ENCODE results near the gene CPT1C.

The CPT1C gene

GRCh38 chr19:49669516-49669915 lies 21.4 kb upstream of the CPT1C start:
- H3K4me3 Mint-ChIP-seq = no peak overlapping the region
- H3K27ac Mint-ChIP-seq = no peak overlapping the region

DNA sequence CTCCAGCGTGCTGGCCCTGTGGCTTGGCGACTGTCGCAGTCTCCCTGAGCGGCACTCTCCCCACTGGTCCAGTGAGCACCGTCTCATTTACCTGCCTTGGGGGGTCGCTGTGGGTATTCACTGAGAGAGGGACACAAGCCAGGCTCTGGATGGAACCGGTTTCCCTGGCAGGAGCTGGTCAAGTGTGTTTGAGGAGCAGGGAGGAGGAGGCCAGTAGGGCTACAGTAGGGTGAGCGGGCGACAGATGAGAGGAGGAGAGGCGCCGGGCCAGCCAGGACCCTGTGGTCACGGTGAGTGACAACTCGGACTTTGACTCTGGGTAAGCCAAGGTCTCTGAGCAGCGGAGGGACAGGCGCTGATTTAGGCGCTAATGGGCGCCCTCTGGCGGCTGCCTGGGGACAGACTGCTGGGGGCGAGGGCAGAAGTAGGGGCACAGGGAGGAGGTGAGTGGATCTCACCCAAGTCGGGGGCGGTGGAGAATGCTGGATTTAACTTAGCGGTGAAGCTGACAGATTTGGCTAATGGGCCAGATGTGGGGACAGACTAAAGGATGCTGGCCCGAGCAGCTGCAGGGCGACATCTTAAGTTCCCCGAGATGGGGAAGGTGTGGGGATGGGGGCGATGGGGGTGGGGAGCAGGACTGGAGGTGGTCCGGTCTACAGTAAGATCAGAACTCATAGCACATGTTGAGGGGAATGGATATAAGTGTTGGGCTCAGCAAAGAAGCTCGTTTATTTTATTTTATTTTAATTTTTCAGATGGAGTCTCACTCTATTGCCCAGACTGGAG lies 18.6 kb upstream of the CPT1C start:
- H3K36me3 Mint-ChIP-seq (ENCODE audit: low read depth) = peaks cover 25% of the 10 kb centered on the region
- DNase-seq = peak; percentile 89
- no peaks in the 10 kb centered on the region for H3K9me3 Mint-ChIP-seq
- peak overlapping the region; percentile 83 for H3K27ac Mint-ChIP-seq
- peak; percentile 80 for TF ChIP-seq CTCF (IDR thresholded peaks at IDR 0.05)
- peak overlapping the region; percentile 43 for H3K4me3 Mint-ChIP-seq
- peaks cover 13% of the 10 kb centered on the region for H3K4me1 Mint-ChIP-seq
- peaks cover under 1% of the 10 kb centered on the region for H3K27me3 Mint-ChIP-seq (ENCODE audit: low read depth, poor library complexity)

More at GRCh38 chr19:49669516-49669915, 21.4 kb upstream of the CPT1C start:
- H3K9me3 Mint-ChIP-seq = no peaks in the 10 kb centered on the region
- peaks cover 4% of the 10 kb centered on the region for H3K27me3 Mint-ChIP-seq (ENCODE audit: low read depth, poor library complexity)
- peaks cover 25% of the 10 kb centered on the region for H3K36me3 Mint-ChIP-seq (ENCODE audit: low read depth)
- DNase-seq = no peak
- H3K4me1 Mint-ChIP-seq = peaks cover 39% of the 10 kb centered on the region
- TF ChIP-seq CTCF (IDR thresholded peaks at IDR 0.05) = no peak

GRCh38 chr19:49676136-49676783 lies 14.7 kb upstream of the CPT1C start:
- Mint-ChIP-seq H3K4me1 (peaks cover 42% of the 10 kb centered on the region), H3K27me3 (ENCODE audit: low read depth, poor library complexity) (no peaks in the 10 kb centered on the region), H3K4me3 (peak overlapping the region; percentile 92), H3K27ac (peak overlapping the region; percentile 100), H3K36me3 (ENCODE audit: low read depth) (peaks cover 15% of the 10 kb centered on the region), H3K9me3 (no peaks in the 10 kb centered on the region)
- peak; percentile 80 for DNase-seq
- no peak for TF ChIP-seq CTCF (IDR thresholded peaks at IDR 0.05)

GRCh38 chr19:49676784-49677230 lies 14.1 kb upstream of the CPT1C start:
- Mint-ChIP-seq H3K9me3 (no peaks in the 10 kb centered on the region), H3K27me3 (ENCODE audit: low read depth, poor library complexity) (no peaks in the 10 kb centered on the region), H3K36me3 (ENCODE audit: low read depth) (peaks cover 13% of the 10 kb centered on the region), H3K4me3 (peak overlapping the region; percentile 92), H3K4me1 (peaks cover 40% of the 10 kb centered on the region), H3K27ac (peak overlapping the region; percentile 100)
- no peak for TF ChIP-seq CTCF (IDR thresholded peaks at IDR 0.05)
- peak; percentile 98 for DNase-seq

DNA sequence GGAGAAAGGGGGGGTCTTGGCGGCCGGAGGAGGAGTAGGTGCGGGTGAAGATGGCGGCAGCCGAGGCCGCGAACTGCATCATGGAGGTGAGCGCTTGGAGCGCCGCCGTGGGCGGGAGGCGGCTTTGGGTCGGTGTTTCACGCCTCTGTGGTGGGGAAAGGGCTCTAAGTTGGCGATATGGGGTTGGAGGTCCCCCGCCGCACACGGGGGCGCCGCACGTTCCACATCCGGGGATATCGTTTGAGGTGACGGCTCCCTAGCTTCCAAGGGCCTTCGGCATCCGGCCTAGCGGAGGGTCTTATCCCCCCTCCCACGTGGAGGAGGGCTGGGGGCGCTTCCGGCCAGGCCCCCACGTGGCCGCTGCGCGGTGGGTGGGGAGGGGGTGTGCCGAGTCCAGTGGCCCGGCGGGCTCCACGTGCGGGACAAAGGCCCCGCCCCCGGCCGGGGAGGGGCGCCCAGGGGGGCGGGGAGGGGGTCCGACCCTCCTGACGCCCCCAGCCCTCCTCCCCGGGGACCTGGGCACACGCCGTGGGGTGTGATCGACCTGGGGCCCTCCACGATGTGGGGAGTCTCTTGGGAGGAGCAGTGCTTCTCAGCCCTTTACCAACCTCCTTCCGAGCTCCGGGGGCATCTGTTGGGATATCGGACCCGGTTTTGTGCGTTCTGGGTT lies 13.6 kb upstream of the CPT1C start, which contains the start of gene PRMT1:
Gene PRMT1 (plus strand): TSS at position 41 of the 670 bp plus-strand sequence. CDS start 10 bp downstream, at position 51.
- peaks cover 13% of the 10 kb centered on the region for H3K36me3 Mint-ChIP-seq (ENCODE audit: low read depth)
- peak within 1 kb of the TSS; percentile 92 for H3K4me3 Mint-ChIP-seq
- H3K4me1 Mint-ChIP-seq = peaks cover 34% of the 10 kb centered on the region
- H3K27me3 Mint-ChIP-seq (ENCODE audit: low read depth, poor library complexity) = no peaks in the 10 kb centered on the region
- no peak for TF ChIP-seq CTCF (IDR thresholded peaks at IDR 0.05)
- H3K9me3 Mint-ChIP-seq = no peaks in the 10 kb centered on the region
- DNase-seq = peak; percentile 69
- peak within 1 kb of the TSS; percentile 100 for H3K27ac Mint-ChIP-seq
